Karpas-422 (cell line): Measurements from ENCODE around the gene HNMT. TPM values are rescaled to one million over a fixed set of nuclear protein-coding genes. Genes with fewer than 3 reads are reported as not detected.
A peak's percentile ranks its signal among the peaks of the same experiment; 100 is the strongest.
"Not testable (repeated sequence)": the region's sequence is repeated elsewhere in the genome, so short reads cannot be mapped to it uniquely, and the experiment has no call there.

ENCODE experiments used
- DNase-seq: peaks from one replicate; pipeline ENCODE4 v3.0.0-alpha.2; 2015
- H2AFZ ChIP-seq: fragments of 200-600 bp; sonication (generic); 2 replicates; pipeline ENCODE4 v1.6.1; 2014; ENCODE audit warnings: antibody characterized with exemption, low read length, mixed read lengths
- H3K27ac ChIP-seq: fragments of 200-600 bp; sonication (generic); 2 replicates; pipeline ENCODE4 v1.5.1; 2014; ENCODE audit warnings: mild to moderate bottlenecking, low read length, moderate library complexity
- H3K27me3 ChIP-seq: fragments of 200-600 bp; sonication (generic); 2 replicates; pipeline ENCODE4 v1.6.1; 2014; ENCODE audit warnings: low read length, mixed read lengths
- H3K36me3 ChIP-seq: fragments of 200-600 bp; sonication (generic); 2 replicates; pipeline ENCODE4 v1.6.1; 2014; ENCODE audit warnings: low read length, mixed read lengths; ENCODE audit not compliant: insufficient read depth
- H3K4me1 ChIP-seq: fragments of 200-600 bp; sonication (generic); 2 replicates; pipeline ENCODE4 v1.6.1; 2014; ENCODE audit warnings: mild to moderate bottlenecking, low read length, mixed read lengths
- H3K4me2 ChIP-seq: fragments of 200-600 bp; sonication (generic); 2 replicates; pipeline ENCODE4 v1.6.1; 2014; ENCODE audit warnings: low read length, low read depth, mild to moderate bottlenecking; ENCODE audit not compliant: poor library complexity, severe bottlenecking
- H3K4me3 ChIP-seq: fragments of 200-600 bp; sonication (generic); 2 replicates; pipeline ENCODE4 v1.5.1; 2014; ENCODE audit warnings: mild to moderate bottlenecking, antibody characterized with exemption, low read length, mixed read lengths
- H3K79me2 ChIP-seq: fragments of 200-600 bp; sonication (generic); 2 replicates; pipeline ENCODE4 v1.6.1; 2014; ENCODE audit warnings: mild to moderate bottlenecking, low read length, mixed read lengths
- H3K9ac ChIP-seq: fragments of 200-600 bp; sonication (generic); 2 replicates; pipeline ENCODE4 v1.6.0; 2014; ENCODE audit warnings: low read length
- H3K9me2 ChIP-seq: fragments of 200-600 bp; sonication (generic), shearing (Covaris generic); replicated peaks from 2 replicates; pipeline ENCODE4 v1.6.0; 2014; ENCODE audit warnings: mild to moderate bottlenecking, low read length, moderate library complexity; ENCODE audit not compliant: insufficient read depth
- H3K9me3 ChIP-seq: fragments of 300-700, 200-600 bp; sonication (generic); 2 replicates; pipeline ENCODE4 v1.6.1; 2014; ENCODE audit warnings: low read length, mixed read lengths
- H4K20me1 ChIP-seq: fragments of 200-600 bp; sonication (generic); 2 replicates; pipeline ENCODE4 v1.6.1; 2014; ENCODE audit warnings: mild to moderate bottlenecking, antibody characterized with exemption, low read length, low read depth; ENCODE audit not compliant: insufficient read depth
- total RNA-seq: library from RNA; depleted of rRNA; stranded (reverse); fragments of >200 nt; shearing (Covaris generic); gene quantifications from 2 replicates; pipeline ENCODE4 v1.2.3, GENCODE V29; 2014; ENCODE audit warnings: low replicate concordance

The HNMT gene
- total RNA-seq, 1 experiment from 2014 or later: not detected

DNA sequence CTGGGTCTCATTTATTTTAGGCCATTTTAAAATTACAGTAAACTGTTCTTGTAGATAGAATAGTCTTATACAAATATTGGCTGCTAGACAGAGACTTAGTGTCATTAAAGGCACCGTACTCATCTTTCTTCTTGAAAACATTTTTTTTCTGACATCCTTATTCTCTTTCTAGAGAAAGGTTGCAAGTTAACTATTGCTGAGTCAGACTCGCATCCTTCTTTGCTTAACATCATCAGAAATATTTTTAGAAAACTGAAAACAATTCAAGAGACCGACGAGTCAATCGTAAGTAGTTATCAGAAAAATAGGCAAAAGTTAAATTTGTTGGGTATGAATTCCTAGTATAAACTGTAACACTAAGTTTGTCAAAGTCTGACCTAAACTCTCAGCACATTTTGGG, 72.2 kb downstream of the HNMT start:
- no peaks in the 10 kb centered on the region for H3K79me2 ChIP-seq
- no peaks in the 10 kb centered on the region for H3K27me3 ChIP-seq
- H3K4me1 ChIP-seq: no peaks in the 10 kb centered on the region
- no peak overlapping the region for H2AFZ ChIP-seq
- no peak overlapping the region for H3K4me3 ChIP-seq
- H3K9me3 ChIP-seq: no peaks in the 10 kb centered on the region
- H4K20me1 ChIP-seq: no peaks in the 10 kb centered on the region
- H3K9me2 ChIP-seq: no peaks in the 10 kb centered on the region
- H3K4me2 ChIP-seq: no peak overlapping the region
- no peak for DNase-seq
- no peaks in the 10 kb centered on the region for H3K36me3 ChIP-seq
- H3K9ac ChIP-seq: no peak overlapping the region
- H3K27ac ChIP-seq: no peak overlapping the region

DNA sequence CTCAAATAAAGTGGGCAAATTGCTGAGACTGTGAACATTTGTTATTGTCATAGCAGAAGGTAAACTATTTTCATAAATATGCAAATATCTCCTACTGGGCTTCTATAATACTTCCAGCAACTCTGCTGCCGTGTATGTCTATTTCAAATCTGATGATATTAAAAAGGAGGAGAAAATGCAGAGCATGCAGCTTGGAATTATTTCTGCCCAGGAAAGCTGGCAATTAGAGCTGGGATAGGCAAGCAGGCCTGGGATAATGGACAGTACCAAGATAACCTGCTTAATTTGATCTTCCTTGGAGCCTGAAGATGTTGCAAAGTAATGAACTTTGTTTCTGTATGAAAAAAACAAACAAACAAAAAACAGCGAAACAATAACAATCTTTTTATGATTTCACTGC, 72.8 kb downstream of the HNMT start:
- peak; percentile 9 for DNase-seq

DNA sequence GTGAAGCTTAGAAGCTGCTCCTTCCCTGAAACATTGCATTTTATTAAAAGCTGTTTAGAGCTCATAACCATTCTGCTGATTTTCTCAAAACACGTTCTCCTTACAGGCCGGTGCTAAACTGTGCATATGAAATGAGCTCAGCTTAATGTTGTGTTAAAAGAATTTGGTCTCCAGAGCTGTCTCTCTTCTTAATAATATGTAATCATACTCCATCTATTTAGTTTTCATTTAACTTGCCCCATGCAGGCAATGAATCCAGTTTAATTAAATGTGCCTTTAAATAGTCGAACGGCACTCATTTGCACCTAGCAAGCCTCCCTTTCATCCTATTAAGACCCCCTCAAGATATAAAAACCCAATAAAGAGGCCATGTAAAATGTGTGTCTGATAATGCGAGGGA, 76.3 kb downstream of the HNMT start:
- no peak overlapping the region for H3K4me3 ChIP-seq
- H3K4me2 ChIP-seq: no peak overlapping the region
- H3K27ac ChIP-seq: no peak overlapping the region
- H2AFZ ChIP-seq: no peak overlapping the region
- no peaks in the 10 kb centered on the region for H4K20me1 ChIP-seq
- H3K79me2 ChIP-seq: no peaks in the 10 kb centered on the region
- no peak for DNase-seq
- H3K9me3 ChIP-seq: no peaks in the 10 kb centered on the region
- no peak overlapping the region for H3K9ac ChIP-seq
- no peaks in the 10 kb centered on the region for H3K36me3 ChIP-seq
- no peaks in the 10 kb centered on the region for H3K9me2 ChIP-seq
- H3K27me3 ChIP-seq: no peaks in the 10 kb centered on the region
- no peaks in the 10 kb centered on the region for H3K4me1 ChIP-seq

More for the DNA sequence above, 72.8 kb downstream of the HNMT start:
- Histone ChIP-seq H3K27ac (no peak overlapping the region), H2AFZ (no peak overlapping the region), H3K4me3 (no peak overlapping the region), H3K9ac (no peak overlapping the region), H4K20me1 (no peaks in the 10 kb centered on the region), H3K36me3 (no peaks in the 10 kb centered on the region), H3K9me2 (no peaks in the 10 kb centered on the region), H3K27me3 (no peaks in the 10 kb centered on the region), H3K9me3 (no peaks in the 10 kb centered on the region), H3K4me2 (no peak overlapping the region), H3K79me2 (no peaks in the 10 kb centered on the region), H3K4me1 (no peaks in the 10 kb centered on the region)

DNA sequence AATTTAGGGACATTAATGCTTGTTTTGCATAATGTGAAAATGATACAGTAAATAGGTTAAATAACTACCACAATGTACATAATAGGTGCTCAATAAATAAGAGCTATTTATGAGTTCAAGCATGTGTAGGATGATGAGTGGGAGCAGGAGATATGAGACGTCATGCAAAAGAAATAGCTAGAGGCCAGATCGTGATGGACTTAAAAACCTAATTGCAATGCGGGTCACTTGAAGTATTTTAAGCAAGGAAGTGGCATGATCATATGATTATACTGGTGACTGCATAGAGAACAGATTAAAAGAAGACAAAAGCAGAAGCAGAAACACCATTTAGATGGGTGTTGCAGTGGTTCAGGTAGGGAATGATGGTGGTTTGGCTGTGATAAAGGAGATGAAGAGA, 78.0 kb downstream of the HNMT start:
- no peaks in the 10 kb centered on the region for H3K4me1 ChIP-seq
- no peak overlapping the region for H3K9ac ChIP-seq
- no peaks in the 10 kb centered on the region for H3K27me3 ChIP-seq
- H3K4me2 ChIP-seq: no peak overlapping the region
- no peak overlapping the region for H3K4me3 ChIP-seq
- H3K9me2 ChIP-seq: no peaks in the 10 kb centered on the region
- no peaks in the 10 kb centered on the region for H4K20me1 ChIP-seq
- H3K27ac ChIP-seq: no peak overlapping the region
- H3K36me3 ChIP-seq: no peaks in the 10 kb centered on the region
- no peak overlapping the region for H2AFZ ChIP-seq
- peak; percentile 10 for DNase-seq
- no peaks in the 10 kb centered on the region for H3K9me3 ChIP-seq
- H3K79me2 ChIP-seq: no peaks in the 10 kb centered on the region

DNA sequence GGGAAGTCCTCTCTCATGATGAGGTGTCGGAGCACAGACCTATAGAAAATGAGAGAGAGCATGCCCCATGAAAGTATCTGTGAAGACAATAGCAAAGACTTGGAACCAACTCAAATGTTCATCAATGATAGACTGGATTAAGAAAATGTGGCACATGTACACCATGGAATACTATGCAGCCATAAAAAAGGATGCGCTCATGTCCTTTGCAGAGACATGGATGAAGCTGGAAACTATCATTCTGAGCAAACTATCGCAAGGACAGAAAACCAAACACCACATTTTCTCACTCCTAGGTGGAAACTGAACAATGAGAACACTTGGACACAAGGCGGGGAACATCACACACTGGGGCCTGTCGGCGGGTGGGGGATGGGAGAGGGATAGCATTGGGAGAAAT, 79.3 kb downstream of the HNMT start:
- H3K27me3 ChIP-seq, H3K36me3 ChIP-seq, H2AFZ ChIP-seq, H3K4me1 ChIP-seq, H3K4me2 ChIP-seq, DNase-seq, H3K9me3 ChIP-seq, H3K9ac ChIP-seq, H3K79me2 ChIP-seq, H3K27ac ChIP-seq, H3K4me3 ChIP-seq, H3K9me2 ChIP-seq, H4K20me1 ChIP-seq: not testable (repeated sequence)

GRCh38 chr2:138058427-138058826, 94.2 kb downstream of the HNMT start:
- Histone ChIP-seq H3K9ac (no peak overlapping the region), H3K79me2 (no peaks in the 10 kb centered on the region), H3K27me3 (no peaks in the 10 kb centered on the region), H3K36me3 (no peaks in the 10 kb centered on the region), H3K9me2 (no peaks in the 10 kb centered on the region), H3K4me3 (no peak overlapping the region), H3K4me1 (no peaks in the 10 kb centered on the region), H3K9me3 (no peaks in the 10 kb centered on the region), H3K4me2 (no peak overlapping the region), H2AFZ (no peak overlapping the region), H4K20me1 (no peaks in the 10 kb centered on the region), H3K27ac (no peak overlapping the region)
- no peak for DNase-seq

GRCh38 chr2:138059487-138060300, 95.4 kb downstream of the HNMT start:
- no peak overlapping the region for H3K4me3 ChIP-seq
- H3K9ac ChIP-seq: no peak overlapping the region
- H4K20me1 ChIP-seq: no peaks in the 10 kb centered on the region
- H3K9me3 ChIP-seq: no peaks in the 10 kb centered on the region
- no peaks in the 10 kb centered on the region for H3K4me1 ChIP-seq
- no peaks in the 10 kb centered on the region for H3K27me3 ChIP-seq
- no peaks in the 10 kb centered on the region for H3K79me2 ChIP-seq
- no peak for DNase-seq
- no peak overlapping the region for H3K27ac ChIP-seq
- H2AFZ ChIP-seq: no peak overlapping the region
- no peak overlapping the region for H3K4me2 ChIP-seq
- no peaks in the 10 kb centered on the region for H3K36me3 ChIP-seq
- H3K9me2 ChIP-seq: no peaks in the 10 kb centered on the region; the same call in 1 of the 2 replicates

- no peaks in the 10 kb centered on the region for H3K4me1 ChIP-seq
- H3K79me2 ChIP-seq: no peaks in the 10 kb centered on the region
- no peak overlapping the region for H3K4me3 ChIP-seq
- H3K9ac ChIP-seq: no peak overlapping the region
- no peak overlapping the region for H3K4me2 ChIP-seq
- no peaks in the 10 kb centered on the region for H4K20me1 ChIP-seq
- DNase-seq: no peak
- no peaks in the 10 kb centered on the region; the same call in 1 of the 2 replicates for H3K27me3 ChIP-seq
- H3K27ac ChIP-seq: no peak overlapping the region
- H2AFZ ChIP-seq: no peak overlapping the region
- H3K9me2 ChIP-seq: no peaks in the 10 kb centered on the region; the same call in 1 of the 2 replicates
- no peaks in the 10 kb centered on the region for H3K9me3 ChIP-seq
- H3K36me3 ChIP-seq: no peaks in the 10 kb centered on the region
Observed at GRCh38 chr2:138060301-138060635, 96.0 kb downstream of the HNMT start.
